Measurements from ENCODE around the gene LYZL4.

GRCh38 chr3:42434777-42435380 is 24.5 kb upstream of the LYZL4 start:
- no peak for TF ChIP-seq CTCF (IDR thresholded peaks at IDR 0.05)
- no peak for TF ChIP-seq POLR2A (IDR thresholded peaks at IDR 0.05)

All from heart left ventricle (tissue), 13 donors.